ENCODE results near the gene ANKRA2.
"Not testable (repeated sequence)": the region's sequence is repeated elsewhere in the genome, so short reads cannot be mapped to it uniquely, and the experiment has no call there.

ANKRA2 gene

DNA sequence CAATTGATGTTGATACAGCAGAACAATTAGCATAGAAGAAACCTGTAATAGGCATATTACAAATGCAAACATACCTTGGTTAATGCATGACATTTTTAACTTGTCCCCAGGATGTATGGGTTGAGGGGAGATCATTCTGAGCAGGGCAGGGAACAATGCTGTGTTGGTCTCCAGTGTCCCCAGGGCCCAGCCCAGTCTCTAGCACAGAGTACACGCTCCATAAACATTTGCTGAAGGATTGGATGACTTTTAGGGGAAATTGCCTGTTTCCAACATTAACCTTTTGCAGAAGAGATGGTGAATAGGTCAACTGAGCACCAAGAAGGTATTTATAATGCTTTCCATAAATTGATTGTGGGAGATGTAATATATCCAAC, 20.0 kb downstream of the ANKRA2 start:
- no peak for DNase-seq (ENCODE audit: low read depth)

DNA sequence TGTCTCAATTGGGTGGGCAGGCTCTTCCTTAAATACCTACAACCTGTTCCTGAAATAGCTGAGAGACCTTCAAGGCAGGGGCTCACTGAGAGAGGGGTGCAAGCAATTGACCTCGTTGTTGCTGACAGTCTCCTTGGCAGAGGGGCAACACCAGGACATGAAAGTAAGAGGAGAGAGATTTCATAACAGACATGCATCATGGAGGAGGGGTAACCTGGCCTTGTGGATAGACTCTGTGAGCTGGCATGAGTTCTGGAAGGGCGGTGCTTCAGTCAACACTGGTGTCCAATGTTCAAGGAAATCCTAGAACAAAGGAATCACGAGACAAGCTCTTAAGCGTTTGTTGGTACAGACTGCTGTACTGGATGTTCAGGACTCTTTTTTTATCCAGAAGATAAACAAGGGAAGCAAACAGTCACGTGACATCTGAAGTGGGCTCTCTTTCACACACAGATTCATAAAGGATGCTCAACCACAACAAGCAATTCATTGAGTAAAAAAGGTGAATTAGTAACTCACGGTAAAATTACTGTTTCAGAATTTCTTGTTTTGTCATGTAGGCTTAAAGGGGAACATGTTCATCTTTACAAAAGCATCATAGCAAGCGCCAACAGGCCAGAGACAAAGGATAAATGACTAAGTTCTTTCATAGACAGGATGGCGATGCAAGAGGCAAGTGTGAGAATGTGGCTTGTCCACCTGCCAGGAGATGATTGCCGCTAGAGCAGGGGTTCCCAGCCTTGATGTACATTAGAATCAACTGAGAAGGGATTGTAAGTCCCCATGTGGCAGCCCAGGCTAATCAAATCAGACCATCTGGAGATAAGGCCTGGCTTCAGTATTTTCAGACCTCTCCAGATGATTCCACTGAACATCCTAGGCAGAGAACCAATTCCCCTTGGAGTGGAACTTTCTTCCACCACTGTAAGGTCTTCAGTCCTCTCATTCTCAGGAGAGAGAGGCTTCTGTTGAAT, 20.7 kb downstream of the ANKRA2 start:
- DNase-seq (ENCODE audit: low read depth) = no peak

DNA sequence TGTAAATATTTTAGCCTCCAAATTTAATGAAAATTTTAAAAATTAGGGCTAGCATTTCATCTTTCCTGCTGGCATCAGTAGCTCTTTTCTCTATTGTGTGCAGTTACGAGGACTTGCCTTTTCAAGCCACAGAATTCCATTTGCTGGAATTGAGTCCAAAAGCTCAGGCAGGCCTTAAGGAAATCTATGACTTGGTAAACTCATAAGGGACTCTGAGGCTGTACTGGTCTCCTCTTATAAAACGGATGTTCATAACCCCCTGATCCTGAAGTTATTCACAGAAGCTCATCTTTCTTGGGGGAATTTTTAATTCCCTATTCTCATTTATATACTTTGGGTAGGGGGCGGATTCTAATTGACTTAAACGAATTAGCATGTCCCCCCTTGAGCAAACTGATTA, 23.4 kb downstream of the ANKRA2 start:
- no peak for DNase-seq (ENCODE audit: low read depth)

DNA sequence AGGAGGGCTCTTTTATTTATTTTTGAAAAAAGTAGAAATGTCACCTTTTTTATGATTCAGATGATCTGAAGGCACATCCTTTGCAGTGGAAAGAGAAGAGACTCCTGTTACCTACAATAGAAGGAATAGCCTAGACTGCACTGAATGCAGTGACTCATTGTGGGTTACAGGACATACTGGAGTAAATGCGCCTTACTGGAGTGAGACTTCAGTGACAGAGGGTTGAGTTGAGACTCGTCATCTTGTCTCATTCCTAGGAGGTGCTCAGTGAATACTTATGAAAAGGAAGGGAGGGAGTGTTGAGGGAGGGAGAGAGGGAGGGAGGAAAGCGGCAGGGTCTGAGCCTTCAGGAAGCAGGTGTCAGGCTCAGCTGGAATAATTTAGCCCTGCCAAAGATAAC, 25.2 kb downstream of the ANKRA2 start:
- DNase-seq (ENCODE audit: low read depth) = no peak

DNA sequence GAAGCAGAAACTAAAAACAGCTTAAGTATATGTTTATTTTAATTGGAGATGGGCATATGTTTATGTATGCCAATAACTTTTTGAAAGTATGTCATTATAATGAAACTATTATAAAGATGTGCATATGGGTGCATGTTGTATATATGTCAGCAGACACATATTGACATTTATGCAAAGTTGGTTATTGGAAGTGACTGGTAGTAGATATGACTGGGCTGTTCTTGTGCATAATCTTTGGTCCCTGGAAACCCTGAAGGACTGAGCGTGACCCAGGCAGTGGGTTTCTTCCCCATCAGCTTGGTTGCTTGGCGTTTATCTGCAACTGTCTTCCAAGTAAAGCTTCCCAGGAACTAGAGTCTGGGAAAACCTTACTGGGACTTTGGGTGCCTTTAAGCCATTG, 25.7 kb downstream of the ANKRA2 start:
- no peak for DNase-seq (ENCODE audit: low read depth)

DNA sequence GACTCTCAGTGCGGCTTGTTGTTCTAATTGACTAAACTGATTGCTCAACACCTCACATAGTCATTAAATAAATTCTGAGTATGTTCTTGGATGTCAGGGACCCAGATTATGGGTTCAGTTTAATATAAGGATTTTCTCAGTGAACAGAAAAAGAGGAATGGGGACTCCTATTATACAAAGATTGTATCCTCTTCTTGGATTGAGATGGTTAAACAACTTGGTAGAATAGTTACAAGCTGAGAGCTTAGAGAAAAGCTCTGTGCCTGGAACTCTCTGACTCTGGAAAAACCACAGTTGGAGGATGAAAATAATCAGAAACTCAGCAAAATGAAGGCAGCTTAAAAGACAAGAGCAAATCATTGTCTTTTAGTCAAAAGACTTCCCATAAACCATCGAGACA, 30.5 kb downstream of the ANKRA2 start:
- DNase-seq (ENCODE audit: low read depth) = no peak

DNA sequence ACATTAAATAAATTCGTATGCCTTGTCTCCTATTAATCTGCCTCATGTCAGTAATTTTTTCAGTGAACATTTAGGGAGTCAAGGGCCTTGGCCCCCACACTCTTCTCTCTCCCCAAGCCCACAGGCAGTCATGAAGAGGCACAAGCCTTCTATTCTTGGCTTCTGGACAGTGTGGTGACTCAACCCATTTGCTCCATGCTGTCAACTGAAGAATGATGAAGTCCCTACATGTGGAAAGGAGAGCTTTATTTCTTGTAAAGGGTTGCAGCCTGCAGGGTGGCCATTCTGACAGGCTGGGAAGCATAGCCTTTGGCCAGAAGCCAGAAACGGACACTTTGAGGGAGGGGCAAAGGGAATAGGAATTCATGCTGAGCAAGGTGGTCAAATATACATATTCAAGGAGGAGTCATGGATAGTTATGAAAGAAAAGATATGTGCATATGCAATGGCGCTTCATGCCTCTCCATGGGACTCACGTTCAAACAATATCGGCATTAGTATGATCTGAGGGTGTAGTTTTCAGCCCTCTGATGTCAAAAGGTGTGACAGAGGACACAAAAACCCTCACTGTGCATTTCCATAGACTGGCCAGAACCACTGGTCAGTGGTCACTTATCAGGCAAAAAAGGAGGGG, 31.3 kb downstream of the ANKRA2 start:
- DNase-seq (ENCODE audit: low read depth) = no peak

DNA sequence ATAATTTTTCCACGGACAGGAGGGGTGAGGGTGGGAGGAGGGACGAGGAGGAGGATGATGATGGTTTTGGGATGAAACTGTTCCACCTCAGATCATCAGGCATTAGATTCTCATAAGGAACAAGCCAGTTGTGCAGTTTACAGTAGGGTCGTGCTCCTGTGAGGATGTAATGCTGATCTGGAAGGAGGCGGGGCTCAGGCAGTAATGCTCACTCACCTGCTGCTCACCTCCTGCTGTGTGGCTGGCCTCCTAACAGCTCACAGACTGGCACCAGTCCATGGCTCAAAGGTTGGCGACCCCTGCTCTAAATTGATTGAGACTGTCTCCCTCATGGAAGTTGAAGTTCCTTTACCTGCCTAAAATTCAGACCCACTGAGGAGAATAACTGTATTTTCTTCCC, 33.2 kb downstream of the ANKRA2 start:
- DNase-seq (ENCODE audit: low read depth) = no peak

DNA sequence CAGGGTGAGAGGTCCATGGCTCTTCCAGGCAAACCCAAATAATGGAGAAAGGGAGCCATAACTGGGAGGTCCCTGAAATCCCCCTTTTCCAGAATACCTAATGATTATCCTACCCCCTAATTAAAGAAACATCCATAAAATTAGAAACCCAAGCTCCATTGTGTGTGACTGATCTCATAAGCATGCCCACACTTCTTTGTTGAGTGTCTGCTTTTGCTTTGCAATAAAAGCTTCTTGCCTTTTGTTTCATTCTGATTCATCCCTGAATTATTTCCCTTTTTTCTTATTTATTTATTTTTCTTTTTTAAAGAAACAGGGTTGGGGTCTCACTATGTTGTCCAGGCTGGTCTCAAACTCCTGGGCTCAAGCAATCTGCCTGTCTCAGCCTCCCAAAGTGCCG, 34.1 kb downstream of the ANKRA2 start:
- no peak for DNase-seq (ENCODE audit: low read depth)

DNA sequence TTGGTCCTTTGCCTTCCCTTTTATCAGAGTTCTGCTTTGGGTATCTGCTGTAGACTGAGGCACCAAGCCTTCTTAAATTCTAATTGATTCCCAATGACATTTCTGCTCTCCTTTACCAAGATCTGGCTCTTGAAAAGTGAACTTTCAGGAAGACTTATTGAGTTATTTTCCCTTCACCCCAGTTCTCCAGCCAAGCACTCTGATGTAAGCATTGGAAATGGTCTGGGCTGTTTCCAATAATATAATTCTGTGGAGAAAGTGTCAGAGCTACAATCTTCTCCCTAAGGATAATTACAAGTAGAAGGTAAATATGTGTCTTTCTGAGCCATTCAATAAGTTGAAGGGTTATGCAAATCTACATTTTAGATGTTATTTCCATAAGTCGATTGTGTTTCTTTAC, 36.4 kb downstream of the ANKRA2 start:
- no peak for DNase-seq (ENCODE audit: low read depth)

DNA sequence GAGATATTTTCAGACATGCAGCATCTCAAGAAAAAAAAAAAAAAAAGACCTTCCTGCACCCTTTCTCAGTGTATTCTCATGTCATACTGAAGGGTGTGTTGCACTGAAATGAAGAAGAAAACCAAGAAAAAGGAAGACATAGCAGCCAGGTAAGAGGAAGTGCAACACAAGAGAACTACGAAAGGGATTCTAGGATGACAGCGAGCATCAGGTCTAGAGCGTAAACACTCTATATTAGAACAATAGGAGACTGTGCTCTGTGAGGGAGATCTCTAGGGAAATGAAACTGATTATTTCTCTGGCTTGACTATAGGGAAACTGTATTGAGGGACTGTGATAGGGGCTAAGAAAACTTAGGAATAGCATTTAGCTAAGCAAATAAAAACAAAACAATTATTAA, 37.2 kb downstream of the ANKRA2 start:
- DNase-seq (ENCODE audit: low read depth) = no peak

DNA sequence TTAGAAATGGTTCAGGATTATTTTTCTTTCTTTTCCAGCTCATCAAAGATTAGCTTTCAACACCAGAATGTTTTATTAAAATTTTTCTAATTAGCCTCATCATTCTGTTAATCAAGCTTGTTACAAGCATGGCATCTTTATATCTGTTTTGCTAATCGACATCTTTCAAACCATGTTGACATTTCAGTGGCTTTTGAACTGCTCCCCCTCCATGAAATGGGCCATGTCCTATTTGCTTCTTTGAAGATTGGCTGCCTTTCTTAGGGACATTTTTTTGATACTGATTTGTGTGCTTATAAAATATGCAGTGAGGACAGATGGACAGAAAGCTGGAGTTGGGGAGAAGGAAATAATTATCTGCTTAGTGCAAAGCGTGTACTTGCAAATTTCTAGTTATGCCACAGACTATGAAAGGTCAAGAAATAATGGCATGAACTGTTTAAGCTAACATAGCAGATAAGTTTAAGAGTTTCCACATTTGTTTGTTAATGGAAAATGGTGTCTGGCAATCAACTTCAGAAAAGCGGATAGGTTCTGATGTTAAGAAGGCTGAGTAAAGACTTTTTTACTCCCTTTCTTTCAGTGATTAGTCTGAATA, 39.7 kb downstream of the ANKRA2 start:
- DNase-seq (ENCODE audit: low read depth) = no peak

DNA sequence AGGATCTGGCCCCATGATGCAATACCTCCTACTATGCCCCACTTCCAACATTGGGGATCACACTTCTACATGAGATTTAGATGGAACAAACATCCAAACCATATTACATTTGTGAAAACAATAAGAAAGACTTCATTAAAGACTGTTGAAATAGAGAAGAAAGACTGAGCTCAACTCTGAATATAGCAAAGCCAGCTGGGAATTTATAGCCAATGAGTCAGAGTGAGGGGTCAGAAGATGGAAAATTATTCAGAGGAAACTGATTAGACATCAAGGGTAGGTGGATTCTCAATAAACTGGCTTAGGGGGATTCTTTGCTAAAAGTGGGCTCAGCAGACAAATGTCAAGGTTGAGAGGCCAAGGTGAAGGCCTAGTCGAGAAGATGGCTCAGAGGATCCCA, 41.6 kb downstream of the ANKRA2 start:
- DNase-seq (ENCODE audit: low read depth) = no peak

DNA sequence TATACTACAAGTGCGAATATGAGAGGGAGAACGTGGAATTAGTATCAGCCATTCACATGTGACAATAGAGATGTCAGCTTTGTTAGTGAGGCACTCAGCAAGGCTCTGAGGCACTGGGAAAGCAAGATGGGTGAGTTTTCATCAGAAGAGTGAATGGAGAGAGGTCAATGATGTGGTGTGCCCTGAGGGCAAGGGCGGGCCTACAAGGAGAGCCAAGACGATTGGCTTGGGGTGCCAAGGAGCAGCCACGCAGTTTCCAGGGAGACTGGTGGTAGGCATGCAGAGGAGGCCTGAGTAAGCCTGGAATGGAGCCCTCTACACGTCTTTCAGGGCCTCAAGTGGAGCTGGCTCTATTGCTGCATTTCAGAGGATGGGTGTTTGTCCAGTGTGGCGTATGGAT, 42.5 kb downstream of the ANKRA2 start:
- no peak for DNase-seq (ENCODE audit: low read depth)

DNA sequence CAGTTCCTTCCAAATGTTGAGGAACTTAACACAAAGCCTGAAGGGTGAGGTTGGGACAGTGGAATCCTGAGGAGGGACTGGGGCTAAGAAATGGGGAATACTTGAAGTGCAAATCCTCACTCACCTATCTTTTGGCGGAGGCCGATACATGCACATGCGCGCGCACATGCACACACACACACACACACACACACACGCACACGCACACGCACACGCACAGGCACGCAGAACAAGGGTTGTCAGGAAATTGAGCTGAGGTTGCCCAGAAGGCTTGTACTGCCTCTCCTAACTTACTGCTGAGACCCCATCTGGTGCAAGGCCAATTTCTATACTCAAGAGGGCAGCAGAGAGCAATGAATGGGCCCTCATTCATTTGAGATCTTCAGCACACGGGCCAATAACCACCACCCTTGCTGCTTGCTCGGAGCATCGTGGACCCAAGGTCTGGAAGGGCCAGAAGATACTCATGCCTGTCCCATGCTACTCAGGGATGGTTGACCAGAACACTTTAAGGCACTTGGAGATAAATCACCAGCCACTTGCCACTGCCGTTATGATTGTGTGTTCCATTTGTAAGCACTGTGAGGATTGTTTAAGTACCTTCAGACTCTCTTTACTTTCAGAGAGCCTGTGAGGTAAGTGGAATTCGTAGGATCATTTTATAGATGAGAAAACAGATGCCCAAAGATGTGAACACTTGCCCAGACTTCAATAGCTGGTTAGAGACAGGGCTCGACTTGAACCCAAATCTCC, 45.7 kb downstream of the ANKRA2 start:
- DNase-seq (ENCODE audit: low read depth) = peak; percentile 23

DNA sequence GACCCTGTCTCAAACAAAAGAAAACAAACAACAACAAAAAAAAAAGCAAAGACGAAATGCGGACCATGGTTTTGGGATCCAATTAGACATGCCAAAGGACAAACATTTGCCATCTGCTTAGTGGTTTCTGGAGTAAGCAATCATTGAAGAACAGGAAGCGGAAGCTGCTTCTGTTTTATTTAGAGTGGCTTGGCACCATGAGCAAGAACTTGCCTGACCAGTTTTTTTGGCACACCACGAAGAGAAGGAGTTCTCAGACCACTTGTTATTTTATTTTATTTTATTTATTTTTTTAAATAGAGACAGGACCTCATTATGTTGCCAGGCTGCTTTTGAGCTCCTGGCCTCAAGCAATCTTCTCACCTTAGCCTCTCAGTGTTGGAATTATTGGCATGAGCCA, 50.2 kb downstream of the ANKRA2 start:
- DNase-seq (ENCODE audit: low read depth) = no peak

DNA sequence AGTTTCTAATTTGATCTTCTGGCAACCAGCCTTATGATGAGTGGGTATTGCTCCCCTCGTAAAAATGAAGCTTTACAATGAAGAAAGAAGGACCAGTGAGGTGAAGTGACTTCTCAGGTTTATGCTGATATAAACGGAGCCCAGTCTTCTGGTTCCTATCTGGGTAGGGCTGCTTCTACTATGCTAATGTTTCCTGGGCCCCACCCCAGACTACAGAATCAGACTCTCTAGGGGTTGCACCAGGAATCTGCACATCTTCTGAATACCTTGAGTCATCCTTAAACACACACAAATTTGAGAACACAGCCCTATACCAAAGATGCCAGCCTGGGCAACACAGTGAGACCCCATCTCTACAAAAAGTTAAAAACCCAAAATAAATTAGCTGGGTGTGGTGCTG, 51.0 kb downstream of the ANKRA2 start:
- no peak for DNase-seq (ENCODE audit: low read depth)

DNA sequence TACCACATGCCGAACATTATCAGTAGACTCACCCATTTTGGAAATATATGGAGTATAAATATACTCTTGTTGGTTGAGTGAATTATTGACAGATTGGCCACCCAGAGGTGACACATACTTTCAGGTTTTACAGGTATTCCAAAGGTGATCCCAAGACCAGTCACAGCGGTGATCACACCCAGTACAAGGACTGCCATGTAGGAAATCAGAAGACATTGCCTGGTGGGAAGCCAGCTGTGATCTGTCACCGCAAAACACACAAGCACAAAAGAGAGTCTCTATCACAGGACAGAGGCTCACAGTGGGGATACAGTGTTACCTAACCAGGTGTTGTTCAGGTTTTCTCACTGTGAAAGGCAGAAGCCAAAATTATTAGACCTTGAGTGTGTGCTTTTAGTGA, 51.4 kb downstream of the ANKRA2 start:
- DNase-seq (ENCODE audit: low read depth) = no peak

DNA sequence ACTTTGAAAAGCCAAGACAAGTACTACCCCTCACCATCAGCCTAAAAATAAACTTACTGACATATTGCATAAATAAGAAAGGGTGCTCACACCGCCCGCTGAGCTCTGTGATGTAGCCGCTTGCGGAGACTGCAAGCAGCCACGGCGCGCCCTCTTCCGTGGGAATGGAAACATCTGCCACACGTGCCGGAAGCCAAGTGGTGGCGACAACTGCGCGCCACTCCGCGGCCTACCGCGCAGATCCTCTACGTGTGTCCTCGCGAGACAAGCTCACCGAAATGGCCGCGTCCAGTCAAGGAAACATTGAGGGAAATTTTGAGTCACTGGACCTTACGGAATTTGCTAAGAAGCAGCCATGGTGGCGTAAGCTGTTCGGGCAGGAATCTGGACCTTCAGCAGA, 56.9 kb downstream of the ANKRA2 start:
- DNase-seq (ENCODE audit: low read depth) = not testable (repeated sequence)

DNA sequence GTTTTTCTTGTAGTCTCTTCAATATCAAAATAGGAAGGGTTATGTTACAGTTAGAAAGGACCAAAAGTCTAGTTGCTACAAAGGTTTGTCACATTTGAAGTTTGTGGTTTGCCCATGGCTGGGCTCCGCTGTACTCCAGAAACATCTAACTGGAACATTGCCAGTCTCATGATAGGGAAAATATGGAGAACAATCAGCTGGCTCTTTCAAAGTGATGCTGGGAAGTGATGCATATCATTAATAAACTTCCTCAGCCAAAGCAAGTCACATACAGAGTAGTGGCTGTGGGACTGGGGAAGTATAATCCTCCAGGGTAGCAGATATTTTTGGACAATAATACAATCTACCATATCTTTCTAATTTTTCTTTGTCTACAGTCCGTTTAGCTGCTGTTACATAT, 58.4 kb downstream of the ANKRA2 start:
- DNase-seq (ENCODE audit: low read depth) = no peak

DNA sequence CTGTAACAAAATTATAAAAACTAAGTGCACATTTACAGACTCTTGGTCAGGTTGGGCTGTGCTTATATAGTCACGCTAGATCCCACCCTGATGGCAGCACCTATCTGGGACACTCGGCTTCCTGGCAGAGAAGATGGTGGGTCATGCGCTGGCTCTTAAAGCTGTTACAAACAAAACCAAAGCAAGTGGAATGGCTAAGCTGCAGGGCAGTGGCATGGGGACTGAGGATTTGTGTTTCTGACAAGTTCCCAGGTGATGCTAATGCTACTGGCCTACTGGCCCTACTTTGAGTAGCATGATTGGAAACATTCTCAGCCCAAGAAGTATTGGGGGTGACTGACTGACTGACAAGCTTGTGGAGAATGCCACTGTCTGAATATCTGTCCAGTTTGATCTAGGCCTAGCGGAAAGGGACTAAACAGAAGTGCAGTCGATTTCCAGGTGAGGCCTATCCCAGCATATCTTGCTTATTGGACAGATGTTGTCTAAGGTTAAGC, 58.9 kb downstream of the ANKRA2 start:
- no peak for DNase-seq (ENCODE audit: low read depth)
